Putamen (tissue), 1 donor: ENCODE data around the gene OGFOD3.
"Not testable (repeated sequence)": the region's sequence is repeated elsewhere in the genome, so short reads cannot be mapped to it uniquely, and the experiment has no call there.

Experiments used
- DNase-seq: peaks from one replicate; pipeline ENCODE4 v3.0.0-alpha.2; 2016; ENCODE audit warnings: low spot score

OGFOD3 gene

GRCh38 chr17:82373072-82373452 is 45.3 kb downstream of the OGFOD3 start:
- not testable (repeated sequence) for DNase-seq

- no peak for DNase-seq
These were observed 45.9 kb downstream of the OGFOD3 start for GRCh38 chr17:82372249-82373071.

GRCh38 chr17:82371333-82372248 is 46.8 kb downstream of the OGFOD3 start, which contains the start of gene UTS2R:
Gene UTS2R (plus strand): TSS chr17:82371765. CDS start chr17:82374325, 2,560 bp downstream.
- DNase-seq, result no peak

- DNase-seq, result no peak
These were observed 47.7 kb downstream of the OGFOD3 start for GRCh38 chr17:82370471-82371332.

GRCh38 chr17:82369211-82369610 is 49.2 kb downstream of the OGFOD3 start:
- DNase-seq, result no peak

- DNase-seq, result no peak
These were observed 50.5 kb downstream of the OGFOD3 start for GRCh38 chr17:82367724-82368524.

- no peak for DNase-seq
These were observed 51.6 kb downstream of the OGFOD3 start for GRCh38 chr17:82366749-82367148.

GRCh38 chr17:82365606-82366295 is 52.6 kb downstream of the OGFOD3 start:
- no peak for DNase-seq

- no peak for DNase-seq
These were observed 56.3 kb downstream of the OGFOD3 start for GRCh38 chr17:82361885-82362633.

- not testable (repeated sequence) for DNase-seq
These were observed 58.8 kb downstream of the OGFOD3 start for GRCh38 chr17:82359451-82360074.

GRCh38 chr17:82358465-82359350 is 59.7 kb downstream of the OGFOD3 start, which contains the start of gene TEX19:
Gene TEX19 (plus strand): TSS chr17:82359247. CDS start chr17:82362151, 2,904 bp downstream.
- no peak for DNase-seq

GRCh38 chr17:82357394-82357793 is 61.0 kb downstream of the OGFOD3 start:
- no peak for DNase-seq

GRCh38 chr17:82356845-82357355 is 61.5 kb downstream of the OGFOD3 start:
- DNase-seq, result no peak

GRCh38 chr17:82355770-82356427 is 62.5 kb downstream of the OGFOD3 start:
- no peak for DNase-seq

- no peak for DNase-seq
These were observed 63.5 kb downstream of the OGFOD3 start for GRCh38 chr17:82354804-82355308.

GRCh38 chr17:82353484-82353883 is 64.9 kb downstream of the OGFOD3 start:
- DNase-seq, result no peak
